Gastrocnemius medialis (tissue), 4 donors: ENCODE data around the gene TBC1D5. TPM values are rescaled to one million over a fixed set of nuclear protein-coding genes. Genes with fewer than 3 reads are reported as not detected.

Source experiments
- ATAC-seq, 2 donors: fragments of 150-250 bp; one replicate each; pipeline ENCODE4 v1.9.1; 2016
- DNase-seq, 2 donors: peaks; one replicate each; pipeline ENCODE4 v3.0.0-alpha.2; 2019
- H3K27ac ChIP-seq, 4 donors: fragments of 200-600 bp; sonication (generic); 1 replicate in 1 of 4; 2 replicates in 3 of 4; pipeline ENCODE4 v1.5.1; 2016 to 2018; ENCODE audit warnings: mild to moderate bottlenecking in 2 of 4, moderate library complexity in 1 of 4
- H3K27me3 ChIP-seq, 3 donors: fragments of 200-600 bp; sonication (generic) in 2 of 3; 1 replicate in 1 of 3; 2 replicates in 2 of 3; pipeline versions ENCODE4 v1.5.1 to v1.6.0; 2016 to 2019; ENCODE audit warnings: mild to moderate bottlenecking in 1 of 3, moderate library complexity in 1 of 3
- H3K36me3 ChIP-seq, 2 donors: fragments of 200-600 bp; sonication (generic) in 1 of 2; one replicate each; pipeline ENCODE4 v1.5.1; 2017 to 2018
- H3K4me1 ChIP-seq, 2 donors: fragments of 200-600 bp; sonication (generic) in 1 of 2; one replicate each; pipeline ENCODE4 v1.5.1; 2016 to 2017; ENCODE audit warnings: mild to moderate bottlenecking in 2 of 2
- H3K4me3 ChIP-seq, 4 donors: fragments of 200-600 bp; sonication (generic) in 3 of 4; 1 replicate in 1 of 4; 2 replicates in 3 of 4; pipeline ENCODE4 v1.5.1; 2016 to 2019; ENCODE audit warnings: mild to moderate bottlenecking in 2 of 4
- H3K9me3 ChIP-seq, 3 donors: fragments of 200-600 bp; sonication (generic) in 2 of 3; 1 replicate in 1 of 3; 2 replicates in 2 of 3; pipeline ENCODE4 v1.5.1; 2016 to 2019
- POLR2A ChIP-seq, 2 donors: fragments of 450-650 bp; IDR thresholded peaks; one replicate each; pipeline ENCODE4 v1.6.1; 2017; ENCODE audit warnings: antibody characterized with exemption in 2 of 2, mild to moderate bottlenecking in 2 of 2, moderate library complexity in 2 of 2
- in situ Hi-C, 4 donors: fragments of 200-750 bp; cut with MboI; loops; one replicate each; pipeline versions ENCODE4 v1.15.0 to v1.8.0; 2017; ENCODE audit warnings: low sequenced_read_pairs in 4 of 4
- intact Hi-C: fragments of 100-400 bp; cut with DNase I; formaldehyde crosslinking; loops from one replicate; pipeline ENCODE4 v1.15.1; 2023; ENCODE audit warnings: low total_unique reads
- total RNA-seq, 4 donors: library from RNA; depleted of rRNA; stranded (reverse); fragments of >200 nt; gene quantifications; one replicate each; pipeline versions ENCODE4 v1.1.0 to v1.2.3, GENCODE V29; 2016
- TF ChIP-seq, protein P1 (sequence below), 5 experiments: fragments of 450-650 bp in 3 of 5; fragments of 200-600 bp in 2 of 5; sonication (generic) in 2 of 5; IDR thresholded peaks in 4 of 5; conservative IDR thresholded peaks in 1 of 5; 1 replicate in 4 of 5; 2 replicates in 1 of 5; pipeline ENCODE4 v1.5.1; 2016 to 2019; ENCODE audit warnings: antibody characterized with exemption in 5 of 5, mild to moderate bottlenecking in 3 of 5, moderate library complexity in 3 of 5

TBC1D5 gene
- total RNA-seq, 4 donors from 2014 or later: 20.3 to 34.4 (median 27.1) TPM

DNA sequence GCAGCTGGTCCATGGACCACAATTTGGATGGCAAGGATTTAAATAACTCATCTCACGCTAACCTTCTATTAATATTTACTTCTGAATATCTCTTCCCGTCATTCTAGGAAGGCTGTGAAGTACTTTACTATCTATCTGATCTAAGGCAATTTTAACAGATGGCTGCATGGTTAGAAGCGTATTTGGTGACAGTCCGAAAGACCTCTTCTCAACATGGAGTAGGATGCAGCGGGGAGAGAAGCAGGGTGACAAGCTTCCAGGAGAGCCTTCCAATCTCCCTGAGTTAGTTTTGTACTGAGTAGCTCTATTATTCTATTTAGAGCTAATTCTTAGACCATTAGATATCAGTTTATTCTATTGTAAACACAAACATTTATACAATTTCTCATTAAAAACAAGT is 548.3 kb downstream of the TBC1D5 start:
- no peak overlapping the region for H3K4me3 ChIP-seq
- no peaks in the 10 kb centered on the region for H3K27me3 ChIP-seq
- in situ Hi-C loops (loop anchor here in 1 of 4 donors (25.0 kb wide), 1 partner anchor 907 kb away; no protein-coding TSS in a partner anchor), intact Hi-C loops (loop anchor here (5.0 kb wide), 3 partner anchors 38 to 548 kb away; partner anchors contain the start of gene TBC1D5)
- H3K27ac ChIP-seq: peak overlapping the region in 3 of 4 donors; percentile 8 to 86 (median 84)
- TF ChIP-seq, protein P1, sequence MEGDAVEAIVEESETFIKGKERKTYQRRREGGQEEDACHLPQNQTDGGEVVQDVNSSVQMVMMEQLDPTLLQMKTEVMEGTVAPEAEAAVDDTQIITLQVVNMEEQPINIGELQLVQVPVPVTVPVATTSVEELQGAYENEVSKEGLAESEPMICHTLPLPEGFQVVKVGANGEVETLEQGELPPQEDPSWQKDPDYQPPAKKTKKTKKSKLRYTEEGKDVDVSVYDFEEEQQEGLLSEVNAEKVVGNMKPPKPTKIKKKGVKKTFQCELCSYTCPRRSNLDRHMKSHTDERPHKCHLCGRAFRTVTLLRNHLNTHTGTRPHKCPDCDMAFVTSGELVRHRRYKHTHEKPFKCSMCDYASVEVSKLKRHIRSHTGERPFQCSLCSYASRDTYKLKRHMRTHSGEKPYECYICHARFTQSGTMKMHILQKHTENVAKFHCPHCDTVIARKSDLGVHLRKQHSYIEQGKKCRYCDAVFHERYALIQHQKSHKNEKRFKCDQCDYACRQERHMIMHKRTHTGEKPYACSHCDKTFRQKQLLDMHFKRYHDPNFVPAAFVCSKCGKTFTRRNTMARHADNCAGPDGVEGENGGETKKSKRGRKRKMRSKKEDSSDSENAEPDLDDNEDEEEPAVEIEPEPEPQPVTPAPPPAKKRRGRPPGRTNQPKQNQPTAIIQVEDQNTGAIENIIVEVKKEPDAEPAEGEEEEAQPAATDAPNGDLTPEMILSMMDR (IDR thresholded peaks at IDR 0.05 in 4 of 5, conservative IDR thresholded peaks at IDR 0.05 in 1 of 5): no peak
- TF ChIP-seq POLR2A (IDR thresholded peaks at IDR 0.05): no peak
- no peak for ATAC-seq
- no peak for DNase-seq
- peaks cover 30 to 39% of the 10 kb centered on the region in 2 donors for H3K4me1 ChIP-seq
- H3K36me3 ChIP-seq: no peaks in the 10 kb centered on the region
- no peaks in the 10 kb centered on the region for H3K9me3 ChIP-seq

DNA sequence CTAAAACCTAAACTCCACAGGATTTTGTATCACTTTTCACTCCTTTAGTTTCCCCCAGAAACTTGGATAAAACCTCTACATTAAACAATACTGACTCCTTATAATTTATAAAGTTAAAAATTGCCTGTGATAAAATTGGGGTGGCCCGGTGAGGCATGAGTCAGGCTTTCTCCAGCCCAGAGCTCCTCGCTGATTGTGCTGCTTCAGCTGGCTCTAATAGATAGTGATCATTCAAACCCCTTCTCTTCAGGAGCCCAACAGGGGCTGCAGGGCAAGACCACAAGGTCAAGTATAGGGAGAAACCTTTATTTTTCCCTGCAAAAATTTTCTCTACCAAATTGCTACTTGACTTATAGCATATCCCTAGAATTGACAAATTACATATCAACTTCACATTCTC is 549.4 kb downstream of the TBC1D5 start:
- in situ Hi-C loops (loop anchor here in 1 of 4 donors (25.0 kb wide), 1 partner anchor 906 kb away; no protein-coding TSS in a partner anchor), intact Hi-C loops (loop anchor here (5.0 kb wide), 3 partner anchors 39 to 549 kb away; partner anchors contain the start of gene TBC1D5)
- ATAC-seq: no peak
- no peaks in the 10 kb centered on the region for H3K9me3 ChIP-seq
- TF ChIP-seq, protein P1 (IDR thresholded peaks at IDR 0.05 in 4 of 5, conservative IDR thresholded peaks at IDR 0.05 in 1 of 5): no peak
- TF ChIP-seq POLR2A (IDR thresholded peaks at IDR 0.05): no peak
- DNase-seq: no peak
- peak overlapping the region; percentile 59 to 86 (median 85) for H3K27ac ChIP-seq
- no peaks in the 10 kb centered on the region for H3K27me3 ChIP-seq
- peaks cover 41 to 50% of the 10 kb centered on the region in 2 donors for H3K4me1 ChIP-seq
- H3K4me3 ChIP-seq: no peak overlapping the region
- no peaks in the 10 kb centered on the region for H3K36me3 ChIP-seq

DNA sequence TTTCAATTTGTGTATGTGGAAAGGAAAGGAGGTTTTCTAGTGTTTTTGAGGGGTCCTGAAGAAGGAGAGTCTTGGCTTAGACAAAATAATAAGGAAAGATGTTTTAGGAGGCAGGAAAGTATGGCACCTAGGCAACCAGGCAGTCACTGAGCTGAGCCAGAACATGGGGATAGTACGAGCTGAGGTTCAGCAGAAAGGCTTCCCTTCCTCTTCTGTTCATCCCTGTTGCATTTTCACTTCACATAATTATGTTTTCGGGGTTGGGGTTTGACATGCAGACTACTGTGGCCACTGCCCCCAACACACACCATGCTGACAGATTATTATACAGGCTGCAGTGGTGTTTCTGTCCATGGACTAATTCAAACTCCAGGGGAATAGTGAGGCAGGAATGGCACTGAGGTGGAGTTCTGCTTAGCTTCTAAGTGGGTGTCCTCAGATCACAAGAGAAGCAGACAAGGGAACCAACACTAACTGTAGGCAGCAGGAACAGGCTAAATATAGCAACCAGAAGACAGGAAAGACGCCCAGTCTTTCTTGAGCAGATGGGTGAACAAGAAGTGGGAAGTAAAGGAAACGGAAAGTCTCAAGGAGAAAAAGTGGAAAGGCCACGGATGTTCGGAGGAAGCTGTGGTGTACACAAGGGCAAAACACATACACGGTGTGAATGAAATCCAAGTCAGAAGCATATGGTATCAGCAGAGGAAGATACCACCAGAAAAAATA is 551.9 kb downstream of the TBC1D5 start:
- peak overlapping the region; percentile 76 to 86 (median 85) for H3K27ac ChIP-seq
- in situ Hi-C loops: loop anchor here in 1 of 4 donors (25.0 kb wide), 1 partner anchor 903 kb away; no protein-coding TSS in a partner anchor

DNA sequence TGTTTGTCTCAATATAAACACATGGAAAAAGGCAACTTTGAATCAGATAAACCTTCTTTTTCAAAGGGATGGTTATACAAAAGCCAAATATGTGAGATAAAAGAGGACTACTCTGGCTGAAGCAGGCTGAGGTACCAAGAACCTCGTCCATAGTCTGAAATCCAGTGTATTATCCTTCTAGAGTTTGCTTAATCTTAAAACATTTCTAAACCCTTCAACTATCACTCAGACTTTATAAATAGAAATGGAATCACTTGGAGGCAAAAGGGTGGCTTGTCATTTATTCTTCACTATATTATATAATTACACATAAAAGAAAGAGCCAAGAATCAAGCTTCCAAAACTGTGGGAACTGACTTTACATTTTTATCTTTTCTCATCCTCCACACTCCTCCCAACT is 554.1 kb downstream of the TBC1D5 start:
- in situ Hi-C loops (loop anchor here in 1 of 4 donors (25.0 kb wide), 1 partner anchor 901 kb away; no protein-coding TSS in a partner anchor), intact Hi-C loops (no loop called here)
- TF ChIP-seq POLR2A (IDR thresholded peaks at IDR 0.05): no peak
- TF ChIP-seq, protein P1 (IDR thresholded peaks at IDR 0.05 in 4 of 5, conservative IDR thresholded peaks at IDR 0.05 in 1 of 5): no peak
- no peaks in the 10 kb centered on the region for H3K9me3 ChIP-seq
- no peaks in the 10 kb centered on the region for H3K27me3 ChIP-seq
- no peaks in the 10 kb centered on the region for H3K36me3 ChIP-seq
- peak overlapping the region; percentile 38 to 86 (median 70) for H3K27ac ChIP-seq
- H3K4me3 ChIP-seq: no peak overlapping the region
- DNase-seq: no peak
- H3K4me1 ChIP-seq: peaks cover 45 to 55% of the 10 kb centered on the region in 2 donors
- peak; percentile 57 to 59 for ATAC-seq

More for the DNA sequence above, 551.9 kb downstream of the TBC1D5 start:
- ATAC-seq (peak; percentile 83 to 84), DNase-seq (peak; percentile 23 to 55)
- no peaks in the 10 kb centered on the region for H3K27me3 ChIP-seq
- peaks cover 45 to 55% of the 10 kb centered on the region in 2 donors for H3K4me1 ChIP-seq
- no peaks in the 10 kb centered on the region for H3K9me3 ChIP-seq
- intact Hi-C loops: loop anchor here (2.0 to 5.0 kb wide), 4 partner anchors 42 to 552 kb away; partner anchors contain the start of gene TBC1D5
- H3K36me3 ChIP-seq: no peaks in the 10 kb centered on the region
- peak overlapping the region in 1 of 4 donors; percentile 11 for H3K4me3 ChIP-seq
- TF ChIP-seq POLR2A (IDR thresholded peaks at IDR 0.05): no peak
- TF ChIP-seq, protein P1 (IDR thresholded peaks at IDR 0.05 in 4 of 5, conservative IDR thresholded peaks at IDR 0.05 in 1 of 5): no peak
